ENCODE measurements around the gene DENND2A.
"Not testable (repeated sequence)": the region's sequence is repeated elsewhere in the genome, so short reads cannot be mapped to it uniquely, and the experiment has no call there.

The DENND2A gene

GRCh38 chr7:140564643-140565042 lies 76.0 kb downstream of the DENND2A start:
- no peak overlapping the region for H3K4me3 ChIP-seq (ENCODE audit: control insufficient read depth in 1 of 7, extremely low read depth in 1 of 7, insufficient read depth in 4 of 7, low read depth in 2 of 7, low read length in 6 of 7)
- 100% methylated on average over 1 of the region's 4 CpGs for WGBS (ENCODE audit: insufficient coverage)
- ChIA-PET POLR2A (no interaction called here), CTCF (no interaction called here)
- H3K9me3 ChIP-seq (ENCODE audit: control extremely low read depth in 1 of 5, control insufficient read depth in 4 of 5, insufficient read depth in 2 of 5, low read depth in 1 of 5, low read length in 4 of 5), result no peaks in the 10 kb centered on the region
- H3K27me3 ChIP-seq (replicated peaks in 2 of 5; ENCODE audit: control insufficient read depth in 4 of 5, insufficient read depth in 5 of 5, low read length in 4 of 5), result peaks cover 0 to 2% (median 0%) of the 10 kb centered on the region in 5 experiments
- no peaks in the 10 kb centered on the region for H3K4me1 ChIP-seq (ENCODE audit: control extremely low read depth in 1 of 4, control insufficient read depth in 4 of 4, insufficient read depth in 4 of 4, low read length in 3 of 4)
- no peak for DNase-seq
- no peaks in the 10 kb centered on the region for H3K36me3 ChIP-seq (ENCODE audit: control insufficient read depth in 4 of 4, insufficient read depth in 4 of 4, low read length in 3 of 4)
- H3K27ac ChIP-seq (ENCODE audit: insufficient read depth in 1 of 2, low read depth in 1 of 2, low read length in 2 of 2, poor library complexity in 1 of 2, severe bottlenecking in 2 of 2), result no peak overlapping the region

DNA sequence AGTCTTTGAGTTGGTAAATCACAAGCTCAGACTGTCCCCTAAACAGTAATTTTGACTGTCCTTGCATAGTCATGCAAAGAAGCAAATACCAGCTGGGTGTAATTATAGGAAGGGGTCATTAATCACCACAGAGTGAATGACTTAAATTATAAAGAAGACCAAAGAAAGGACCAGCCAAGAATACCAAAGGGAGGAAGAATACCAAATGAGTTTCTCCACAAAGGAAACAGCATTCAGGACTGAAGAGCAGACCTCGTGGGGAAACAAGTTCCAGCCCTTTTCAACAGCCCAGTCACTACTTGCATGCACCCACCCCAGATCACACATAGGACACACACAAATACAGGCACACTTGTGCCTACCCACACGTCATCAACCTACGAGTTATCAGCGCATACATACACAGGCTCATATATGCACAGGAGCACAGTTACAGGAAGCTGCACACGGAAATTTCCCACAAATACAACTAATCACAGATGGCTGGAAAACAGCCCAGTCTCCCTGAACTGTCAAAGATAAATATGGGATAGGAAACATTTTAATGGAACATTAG lies 77.6 kb downstream of the DENND2A start:
- Histone ChIP-seq H3K36me3 (ENCODE audit: control insufficient read depth in 4 of 4, insufficient read depth in 4 of 4, low read length in 3 of 4) (no peaks in the 10 kb centered on the region), H3K27me3 (replicated peaks in 2 of 5; ENCODE audit: control insufficient read depth in 4 of 5, insufficient read depth in 5 of 5, low read length in 4 of 5) (peaks cover 0 to 6% (median 0%) of the 10 kb centered on the region in 5 experiments), H3K4me1 (ENCODE audit: control extremely low read depth in 1 of 4, control insufficient read depth in 4 of 4, insufficient read depth in 4 of 4, low read length in 3 of 4) (no peaks in the 10 kb centered on the region), H3K4me3 (ENCODE audit: control insufficient read depth in 1 of 7, extremely low read depth in 1 of 7, insufficient read depth in 4 of 7, low read depth in 2 of 7, low read length in 6 of 7) (no peak overlapping the region), H3K27ac (ENCODE audit: insufficient read depth in 1 of 2, low read depth in 1 of 2, low read length in 2 of 2, poor library complexity in 1 of 2, severe bottlenecking in 2 of 2) (no peak overlapping the region), H3K9me3 (ENCODE audit: control extremely low read depth in 1 of 5, control insufficient read depth in 4 of 5, insufficient read depth in 2 of 5, low read depth in 1 of 5, low read length in 4 of 5) (no peaks in the 10 kb centered on the region)
- CTCF ChIA-PET, result no interaction called here
- POLR2A ChIA-PET, result no interaction called here
- DNase-seq, result no peak
- WGBS (ENCODE audit: insufficient coverage), result 78% methylated on average over 3 of the region's 5 CpGs

- peaks cover 0 to 6% (median 0%) of the 10 kb centered on the region in 5 experiments for H3K27me3 ChIP-seq (replicated peaks in 2 of 5; ENCODE audit: control insufficient read depth in 4 of 5, insufficient read depth in 5 of 5, low read length in 4 of 5)
- H3K36me3 ChIP-seq (ENCODE audit: control insufficient read depth in 4 of 4, insufficient read depth in 4 of 4, low read length in 3 of 4), result no peaks in the 10 kb centered on the region
- DNase-seq, result no peak
- POLR2A ChIA-PET, result no interaction called here
- no peak overlapping the region for H3K27ac ChIP-seq (ENCODE audit: insufficient read depth in 1 of 2, low read depth in 1 of 2, low read length in 2 of 2, poor library complexity in 1 of 2, severe bottlenecking in 2 of 2)
- CTCF ChIA-PET, result no interaction called here
- H3K4me1 ChIP-seq (ENCODE audit: control extremely low read depth in 1 of 4, control insufficient read depth in 4 of 4, insufficient read depth in 4 of 4, low read length in 3 of 4), result no peaks in the 10 kb centered on the region
- WGBS (ENCODE audit: insufficient coverage), result 94% methylated on average over 6 of the region's 9 CpGs
- H3K9me3 ChIP-seq (ENCODE audit: control extremely low read depth in 1 of 5, control insufficient read depth in 4 of 5, insufficient read depth in 2 of 5, low read depth in 1 of 5, low read length in 4 of 5), result no peaks in the 10 kb centered on the region
- no peak overlapping the region for H3K4me3 ChIP-seq (ENCODE audit: control insufficient read depth in 1 of 7, extremely low read depth in 1 of 7, insufficient read depth in 4 of 7, low read depth in 2 of 7, low read length in 6 of 7)
These were observed 81.2 kb downstream of the DENND2A start for GRCh38 chr7:140559410-140559809.

DNA sequence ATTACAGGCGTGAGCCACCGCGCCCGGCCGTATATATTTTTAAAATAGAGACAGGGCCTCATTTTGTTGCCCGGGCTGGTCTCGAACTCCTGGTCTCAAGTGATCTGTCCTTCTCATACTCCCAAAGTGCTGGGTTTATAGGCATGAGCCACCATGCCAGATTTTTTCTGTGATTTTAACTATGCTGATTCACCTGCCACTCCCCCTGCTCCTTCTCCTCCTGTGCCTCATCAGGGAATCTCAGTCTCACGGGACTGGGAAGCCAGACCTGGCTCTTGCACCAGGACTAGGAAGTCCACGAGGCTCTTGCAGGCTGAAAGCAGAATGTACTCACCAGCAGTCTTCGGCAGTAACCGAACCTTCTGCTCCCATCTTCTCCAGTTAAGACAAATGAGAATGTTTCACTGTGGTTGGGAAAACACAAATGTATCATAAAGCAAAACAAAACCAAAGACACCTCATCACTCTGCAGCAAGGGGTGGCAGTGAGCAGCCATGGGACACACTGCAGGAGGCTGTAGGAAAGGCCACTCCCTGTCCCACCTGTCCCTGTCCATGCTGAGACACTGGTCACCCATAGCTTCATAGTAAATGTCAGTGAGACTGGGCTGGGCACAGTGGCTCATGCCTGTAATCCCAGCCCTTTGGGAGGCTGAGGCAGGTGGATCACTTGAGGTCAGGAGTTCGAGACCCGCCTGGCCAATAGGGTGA lies 82.6 kb downstream of the DENND2A start:
- H3K27ac ChIP-seq (ENCODE audit: insufficient read depth in 1 of 2, low read depth in 1 of 2, low read length in 2 of 2, poor library complexity in 1 of 2, severe bottlenecking in 2 of 2), result no peak overlapping the region
- H3K36me3 ChIP-seq (ENCODE audit: control insufficient read depth in 4 of 4, insufficient read depth in 4 of 4, low read length in 3 of 4), result no peaks in the 10 kb centered on the region
- H3K4me3 ChIP-seq (ENCODE audit: control insufficient read depth in 1 of 7, extremely low read depth in 1 of 7, insufficient read depth in 4 of 7, low read depth in 2 of 7, low read length in 6 of 7), result no peak overlapping the region
- ChIA-PET CTCF (no interaction called here), POLR2A (no interaction called here)
- peaks cover 0 to 6% (median 0%) of the 10 kb centered on the region in 5 experiments for H3K27me3 ChIP-seq (replicated peaks in 2 of 5; ENCODE audit: control insufficient read depth in 4 of 5, insufficient read depth in 5 of 5, low read length in 4 of 5)
- 95% methylated on average over 13 of the region's 13 CpGs for WGBS (ENCODE audit: insufficient coverage)
- no peaks in the 10 kb centered on the region for H3K9me3 ChIP-seq (ENCODE audit: control extremely low read depth in 1 of 5, control insufficient read depth in 4 of 5, insufficient read depth in 2 of 5, low read depth in 1 of 5, low read length in 4 of 5)
- no peak for DNase-seq
- H3K4me1 ChIP-seq (ENCODE audit: control extremely low read depth in 1 of 4, control insufficient read depth in 4 of 4, insufficient read depth in 4 of 4, low read length in 3 of 4), result no peaks in the 10 kb centered on the region

GRCh38 chr7:140557069-140557468 lies 83.5 kb downstream of the DENND2A start:
- POLR2A ChIA-PET, result no interaction called here
- CTCF ChIA-PET, result no interaction called here
- H3K36me3 ChIP-seq (ENCODE audit: control insufficient read depth in 4 of 4, insufficient read depth in 4 of 4, low read length in 3 of 4), result no peaks in the 10 kb centered on the region
- no peak overlapping the region for H3K4me3 ChIP-seq (ENCODE audit: control insufficient read depth in 1 of 7, extremely low read depth in 1 of 7, insufficient read depth in 4 of 7, low read depth in 2 of 7, low read length in 6 of 7)
- peaks cover 0 to 6% (median 0%) of the 10 kb centered on the region in 5 experiments for H3K27me3 ChIP-seq (replicated peaks in 2 of 5; ENCODE audit: control insufficient read depth in 4 of 5, insufficient read depth in 5 of 5, low read length in 4 of 5)
- H3K9me3 ChIP-seq (ENCODE audit: control extremely low read depth in 1 of 5, control insufficient read depth in 4 of 5, insufficient read depth in 2 of 5, low read depth in 1 of 5, low read length in 4 of 5), result no peaks in the 10 kb centered on the region
- no peak overlapping the region for H3K27ac ChIP-seq (ENCODE audit: insufficient read depth in 1 of 2, low read depth in 1 of 2, low read length in 2 of 2, poor library complexity in 1 of 2, severe bottlenecking in 2 of 2)
- no CpG with 5 or more reads among the region's 6 CpGs for WGBS (ENCODE audit: insufficient coverage)
- DNase-seq, result no peak
- no peaks in the 10 kb centered on the region for H3K4me1 ChIP-seq (ENCODE audit: control extremely low read depth in 1 of 4, control insufficient read depth in 4 of 4, insufficient read depth in 4 of 4, low read length in 3 of 4)

GRCh38 chr7:140553236-140553635 lies 87.4 kb downstream of the DENND2A start:
- H3K4me3 ChIP-seq (ENCODE audit: control insufficient read depth in 1 of 7, extremely low read depth in 1 of 7, insufficient read depth in 4 of 7, low read depth in 2 of 7, low read length in 6 of 7); H3K9me3 ChIP-seq (ENCODE audit: control extremely low read depth in 1 of 5, control insufficient read depth in 4 of 5, insufficient read depth in 2 of 5, low read depth in 1 of 5, low read length in 4 of 5); H3K4me1 ChIP-seq (ENCODE audit: control extremely low read depth in 1 of 4, control insufficient read depth in 4 of 4, insufficient read depth in 4 of 4, low read length in 3 of 4); H3K27ac ChIP-seq (ENCODE audit: insufficient read depth in 1 of 2, low read depth in 1 of 2, low read length in 2 of 2, poor library complexity in 1 of 2, severe bottlenecking in 2 of 2); H3K27me3 ChIP-seq (replicated peaks in 2 of 5; ENCODE audit: control insufficient read depth in 4 of 5, insufficient read depth in 5 of 5, low read length in 4 of 5); CTCF ChIA-PET; POLR2A ChIA-PET; DNase-seq; H3K36me3 ChIP-seq (ENCODE audit: control insufficient read depth in 4 of 4, insufficient read depth in 4 of 4, low read length in 3 of 4): not testable (repeated sequence)
- 96% methylated on average over 9 of the region's 10 CpGs for WGBS (ENCODE audit: insufficient coverage)

- 100% methylated on average over 3 of the region's 4 CpGs for WGBS (ENCODE audit: insufficient coverage)
- Histone ChIP-seq H3K27me3 (replicated peaks in 2 of 5; ENCODE audit: control insufficient read depth in 4 of 5, insufficient read depth in 5 of 5, low read length in 4 of 5) (no peaks in the 10 kb centered on the region), H3K4me1 (ENCODE audit: control extremely low read depth in 1 of 4, control insufficient read depth in 4 of 4, insufficient read depth in 4 of 4, low read length in 3 of 4) (no peaks in the 10 kb centered on the region), H3K27ac (ENCODE audit: insufficient read depth in 1 of 2, low read depth in 1 of 2, low read length in 2 of 2, poor library complexity in 1 of 2, severe bottlenecking in 2 of 2) (no peak overlapping the region), H3K36me3 (ENCODE audit: control insufficient read depth in 4 of 4, insufficient read depth in 4 of 4, low read length in 3 of 4) (no peaks in the 10 kb centered on the region), H3K9me3 (ENCODE audit: control extremely low read depth in 1 of 5, control insufficient read depth in 4 of 5, insufficient read depth in 2 of 5, low read depth in 1 of 5, low read length in 4 of 5) (no peaks in the 10 kb centered on the region), H3K4me3 (ENCODE audit: control insufficient read depth in 1 of 7, extremely low read depth in 1 of 7, insufficient read depth in 4 of 7, low read depth in 2 of 7, low read length in 6 of 7) (no peak overlapping the region)
- no peak for DNase-seq
- POLR2A ChIA-PET, result no interaction called here
- CTCF ChIA-PET, result no interaction called here
These were observed 88.4 kb downstream of the DENND2A start for GRCh38 chr7:140552240-140552679.

All from common myeloid progenitor, CD34-positive (primary cell).